Upper lobe of left lung (tissue), 6 donors: Measurements from ENCODE around the gene HSPA4. TPM values are rescaled to one million over a fixed set of nuclear protein-coding genes. Genes with fewer than 3 reads are reported as not detected.
A peak's percentile ranks its signal among the peaks of the same experiment; 100 is the strongest.

Experiments
- ATAC-seq, 2 donors: fragments of 200-7000 bp; cut with Tn5 transposase; one replicate each; pipeline ENCODE4 v1.9.1; 2022; ENCODE audit warnings: mild to moderate bottlenecking in 2 of 2, moderate library complexity in 2 of 2; ENCODE audit not compliant: low FRiP score in 2 of 2
- DNase-seq, 2 donors: peaks; one replicate each; pipeline ENCODE4 v3.0.0-alpha.2; 2019 to 2020
- H3K27ac ChIP-seq, 4 donors: fragments of 200-600 bp; sonication (generic); one replicate each; pipeline ENCODE4 v1.5.1; 2016 to 2019
- H3K27me3 ChIP-seq, 4 donors: fragments of 200-600 bp; sonication (generic); one replicate each; pipeline ENCODE4 v1.5.1; 2017 to 2019
- H3K36me3 ChIP-seq, 4 donors: fragments of 200-600 bp; sonication (generic); one replicate each; pipeline ENCODE4 v1.5.1; 2016 to 2019
- H3K4me1 ChIP-seq, 4 donors: fragments of 200-600 bp; sonication (generic); one replicate each; pipeline ENCODE4 v1.5.1; 2018 to 2019
- H3K4me3 ChIP-seq, 4 donors: fragments of 200-600 bp; sonication (generic); one replicate each; pipeline ENCODE4 v1.5.1; 2017 to 2019; ENCODE audit warnings: mild to moderate bottlenecking in 2 of 4, moderate library complexity in 1 of 4
- H3K9me3 ChIP-seq, 4 donors: fragments of 200-600 bp; sonication (generic); one replicate each; pipeline ENCODE4 v1.5.1; 2018 to 2019
- CTCF ChIP-seq, 6 experiments: fragments of 450-650 bp in 4 of 6; fragments of 200-600 bp in 2 of 6; sonication (generic) in 2 of 6; IDR thresholded peaks; one replicate each; pipeline ENCODE4 v1.5.1; 2016 to 2019; ENCODE audit warnings: antibody characterized with exemption in 6 of 6
- EP300 ChIP-seq, 4 donors: sonication (generic); formaldehyde crosslinking; IDR thresholded peaks; one replicate each; pipeline ENCODE4 v1.5.1; 2017; ENCODE audit warnings: antibody characterized with exemption in 4 of 4, control low read depth in 2 of 4
- POLR2A ChIP-seq, 4 donors: fragments of 450-650 bp; IDR thresholded peaks; one replicate each; pipeline ENCODE4 v1.5.1; 2016 to 2017; ENCODE audit warnings: antibody characterized with exemption in 4 of 4, mild to moderate bottlenecking in 2 of 4
- POLR2AphosphoS5 ChIP-seq, 2 donors: sonication (generic); formaldehyde crosslinking; IDR thresholded peaks; one replicate each; pipeline ENCODE4 v1.5.1; 2017; ENCODE audit warnings: antibody characterized with exemption in 2 of 2
- WGBS, 2 donors: methylation state at CpG; one replicate each; pipeline ENCODE4 v1.1.5; 2017 to 2018; 5-methylcytosine and 5-hydroxymethylcytosine counted together
- total RNA-seq, 6 donors: library from RNA; depleted of rRNA in 4 of 6; stranded (reverse); fragments of >200 nt in 4 of 6; gene quantifications; one replicate each; pipeline versions ENCODE4 v1.1.0 to v1.2.1, GENCODE V29; 2016 to 2021
- donor health status: DM: no; HTN: no; CAD: no; lungs with moderate emphysema.
- donor health status: DM: no; HTN: yes; CAD: no; lungs with severe emphysema.

The HSPA4 gene
- total RNA-seq, 6 donors from 2014 or later: 27.2 to 59.1 (median 56.7) TPM

DNA sequence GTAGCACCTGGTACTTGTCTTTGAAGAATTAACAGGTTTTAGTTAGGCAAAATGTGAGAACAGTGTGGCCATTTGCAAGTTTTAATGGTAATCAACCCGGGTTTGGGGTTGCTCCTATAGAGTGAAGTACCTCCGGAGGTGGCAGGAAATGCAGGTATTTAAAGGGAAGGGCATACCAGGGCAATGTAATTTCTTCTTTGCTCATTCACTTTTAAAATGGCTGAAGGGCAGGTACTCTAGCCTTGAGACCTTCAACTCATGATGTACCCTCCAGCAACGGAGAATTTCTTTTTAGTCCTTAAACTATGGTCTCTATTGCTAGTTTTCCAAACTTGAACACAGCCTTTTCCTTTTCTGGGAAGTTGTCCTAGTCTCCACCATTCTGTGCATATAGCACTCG is 1.3 kb upstream of the HSPA4 start:
- H3K9me3 ChIP-seq: no peaks in the 10 kb centered on the region
- TF ChIP-seq EP300 (IDR thresholded peaks at IDR 0.05): no peak
- TF ChIP-seq POLR2A (IDR thresholded peaks at IDR 0.05): no peak
- TF ChIP-seq POLR2AphosphoS5 (IDR thresholded peaks at IDR 0.05): no peak
- no peak for TF ChIP-seq CTCF (IDR thresholded peaks at IDR 0.05)
- H3K27ac ChIP-seq: peak overlapping the region; percentile 98 to 100 (median 99)
- 45 to 51% methylated on average over 4 of the region's 4 CpGs for WGBS, 2 donors
- peaks cover 22 to 33% (median 30%) of the 10 kb centered on the region in 4 donors for H3K4me1 ChIP-seq
- no peaks in the 10 kb centered on the region for H3K36me3 ChIP-seq
- peak overlapping the region in 3 of 4 donors; percentile 77 to 98 (median 77) for H3K4me3 ChIP-seq
- H3K27me3 ChIP-seq: no peaks in the 10 kb centered on the region
- DNase-seq (no peak), ATAC-seq (no peak)

GRCh38 chr5:133051061-133051541 is 712 bp upstream of the HSPA4 start:
- 3 to 4% methylated on average over 3 to 15 of the region's 15 CpGs for WGBS, 2 donors
- H3K27me3 ChIP-seq: no peaks in the 10 kb centered on the region
- peaks cover 22 to 33% (median 30%) of the 10 kb centered on the region in 4 donors for H3K4me1 ChIP-seq
- peak overlapping the region; percentile 98 to 100 (median 99) for H3K27ac ChIP-seq
- ATAC-seq (peak in 1 of 2 donors; percentile 31), DNase-seq (no peak)
- peak overlapping the region; percentile 48 to 98 (median 77) for H3K4me3 ChIP-seq
- no peak for TF ChIP-seq POLR2AphosphoS5 (IDR thresholded peaks at IDR 0.05)
- no peak for TF ChIP-seq EP300 (IDR thresholded peaks at IDR 0.05)
- TF ChIP-seq CTCF (IDR thresholded peaks at IDR 0.05): no peak
- TF ChIP-seq POLR2A (IDR thresholded peaks at IDR 0.05): no peak
- H3K9me3 ChIP-seq: no peaks in the 10 kb centered on the region
- H3K36me3 ChIP-seq: no peaks in the 10 kb centered on the region

- WGBS, 2 donors: 2 to 4% methylated on average over 18 to 55 of the region's 59 CpGs
- Histone ChIP-seq H3K4me3 (peak overlapping the region; percentile 77 to 98 (median 82)), H3K9me3 (no peaks in the 10 kb centered on the region), H3K4me1 (peaks cover 28 to 36% (median 32%) of the 10 kb centered on the region in 4 donors), H3K27me3 (no peaks in the 10 kb centered on the region), H3K36me3 (peaks cover 0 to 3% (median 0%) of the 10 kb centered on the region in 4 donors), H3K27ac (peak overlapping the region; percentile 98 to 100 (median 99))
- TF ChIP-seq CTCF (IDR thresholded peaks at IDR 0.05) (no peak), POLR2AphosphoS5 (IDR thresholded peaks at IDR 0.05) (peak in 1 of 2 donors; percentile 48), EP300 (IDR thresholded peaks at IDR 0.05) (no peak), POLR2A (IDR thresholded peaks at IDR 0.05) (peak in 1 of 4 donors; percentile 29)
- peak; percentile 70 to 95 for DNase-seq
- peak; percentile 78 to 88 for ATAC-seq
Observed at GRCh38 chr5:133052317-133053175, 733 bp downstream of the HSPA4 start.

- no peak for ATAC-seq
- H3K36me3 ChIP-seq: peaks cover 0 to 3% (median 0%) of the 10 kb centered on the region in 4 donors
- no peak overlapping the region for H3K27ac ChIP-seq
- H3K27me3 ChIP-seq: no peaks in the 10 kb centered on the region
- no peak for TF ChIP-seq EP300 (IDR thresholded peaks at IDR 0.05)
- no peak for TF ChIP-seq POLR2A (IDR thresholded peaks at IDR 0.05)
- TF ChIP-seq POLR2AphosphoS5 (IDR thresholded peaks at IDR 0.05): no peak
- no peak for TF ChIP-seq CTCF (IDR thresholded peaks at IDR 0.05)
- WGBS, 2 donors: 93 to 94% methylated on average over 15 of the region's 15 CpGs
- DNase-seq: no peak
- H3K4me1 ChIP-seq: peaks cover 32 to 40% (median 39%) of the 10 kb centered on the region in 4 donors
- no peaks in the 10 kb centered on the region for H3K9me3 ChIP-seq
- H3K4me3 ChIP-seq: peak overlapping the region in 3 of 4 donors; percentile 77 to 98 (median 77)
Observed at GRCh38 chr5:133053448-133053847, 1.6 kb downstream of the HSPA4 start.
